Body of pancreas (tissue), 4 donors: ENCODE measurements around the gene SLC4A9.

Source experiments
- CTCF ChIP-seq, 7 experiments: fragments of 450-650 bp in 4 of 7; fragments of 200-600 bp in 3 of 7; sonication (generic) in 3 of 7; IDR thresholded peaks; one replicate each; pipeline ENCODE4 v1.5.1; 2016 to 2019; ENCODE audit warnings: antibody characterized with exemption in 7 of 7
- POLR2A ChIP-seq, 3 donors: fragments of 450-650 bp; IDR thresholded peaks; one replicate each; pipeline ENCODE4 v1.6.1; 2016; ENCODE audit warnings: antibody characterized with exemption in 3 of 3, mild to moderate bottlenecking in 2 of 3

- TF ChIP-seq CTCF (IDR thresholded peaks at IDR 0.05) (no peak), POLR2A (IDR thresholded peaks at IDR 0.05) (no peak)
These were observed 31.7 kb downstream of the SLC4A9 start for GRCh38 chr5:140391732-140392131.
